ENCODE data around the gene CDC123.
"Not testable (repeated sequence)": the region's sequence is repeated elsewhere in the genome, so short reads cannot be mapped to it uniquely, and the experiment has no call there.

Gene CDC123

DNA sequence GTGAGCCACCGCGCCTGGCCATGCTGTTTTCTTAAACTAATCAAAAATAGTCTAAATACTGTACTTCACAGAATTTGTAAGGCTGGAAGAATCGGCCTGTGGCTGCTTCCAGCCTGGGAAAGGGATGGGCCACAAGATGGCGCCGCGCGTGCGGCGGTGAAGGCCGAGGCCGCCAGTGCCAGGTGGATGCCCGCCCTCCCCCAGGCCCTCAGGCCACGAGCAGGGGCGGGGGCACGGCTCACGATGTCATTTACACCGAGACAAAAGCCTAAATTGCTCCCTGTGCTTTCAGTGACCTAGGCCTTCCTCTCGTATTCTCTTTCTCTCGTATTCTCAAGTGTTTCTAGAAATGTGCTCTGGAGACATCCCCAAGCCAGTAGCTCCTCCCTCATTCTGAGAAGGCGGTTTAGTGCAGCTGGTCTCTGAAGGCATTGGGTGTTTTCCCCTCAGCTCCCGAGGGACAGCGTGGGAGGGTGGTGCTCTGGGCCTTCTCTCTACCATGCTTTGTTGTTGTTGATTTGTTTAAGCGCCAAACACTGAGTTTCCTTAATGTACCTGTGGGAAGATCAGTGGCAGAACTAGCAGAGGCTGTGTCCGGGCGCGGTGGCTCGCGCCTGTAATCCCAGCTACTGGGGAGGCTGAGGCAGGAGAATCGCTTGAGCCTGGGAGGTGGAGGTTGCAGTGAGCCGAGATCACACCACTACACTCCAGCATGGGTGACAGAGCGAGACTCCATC lies 68.4 kb downstream of the CDC123 start:
- peak; percentile 88 for DNase-seq (ENCODE audit: low read depth, low spot score)
- Histone ChIP-seq H3K4me3 (ENCODE audit: insufficient read length, low read depth) (no peak overlapping the region), H3K4me1 (ENCODE audit: insufficient read depth, insufficient read length) (peaks cover 3% of the 10 kb centered on the region), H3K9me3 (ENCODE audit: insufficient read depth, low read length) (no peaks in the 10 kb centered on the region), H3K36me3 (ENCODE audit: insufficient read depth, insufficient read length, low read length) (no peaks in the 10 kb centered on the region), H3K27me3 (ENCODE audit: insufficient read depth, insufficient read length) (no peaks in the 10 kb centered on the region), H3K9ac (ENCODE audit: insufficient read length, low read depth) (no peak overlapping the region)
- no peak for TF ChIP-seq ZNF274 (IDR thresholded peaks at IDR 0.05; ENCODE audit: low read depth, low read length)
- no peak for TF ChIP-seq SUZ12 (IDR thresholded peaks at IDR 0.05; ENCODE audit: extremely low read depth, insufficient read depth, insufficient read length)
- TF ChIP-seq YY1 (IDR thresholded peaks at IDR 0.05; ENCODE audit: insufficient read depth, insufficient read length), result no peak

DNA sequence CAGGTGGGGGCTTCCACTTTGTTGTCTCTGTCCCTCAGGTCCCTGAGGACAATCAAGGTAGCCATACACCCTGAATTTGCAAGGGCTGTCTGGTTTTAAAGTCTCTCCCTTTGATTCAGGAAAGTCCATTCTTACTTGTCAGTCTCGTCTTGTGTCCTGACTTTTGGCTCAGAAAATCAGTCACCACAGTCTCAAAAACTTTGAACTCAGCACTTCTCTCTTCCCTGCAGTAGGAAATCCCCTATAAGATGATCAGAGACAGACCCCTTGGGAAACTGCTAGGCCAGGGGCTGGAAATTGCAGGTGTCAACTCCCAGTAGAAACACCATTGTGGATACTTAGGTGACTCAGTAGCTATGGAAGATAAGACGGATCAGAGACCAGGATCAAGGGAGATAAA lies 73.1 kb downstream of the CDC123 start:
- H3K4me3 ChIP-seq (ENCODE audit: insufficient read length, low read depth), result no peak overlapping the region
- H3K36me3 ChIP-seq (ENCODE audit: insufficient read depth, insufficient read length, low read length), result no peaks in the 10 kb centered on the region
- no peak for DNase-seq (ENCODE audit: low read depth, low spot score)
- peaks cover 3% of the 10 kb centered on the region for H3K4me1 ChIP-seq (ENCODE audit: insufficient read depth, insufficient read length)
- no peaks in the 10 kb centered on the region for H3K9me3 ChIP-seq (ENCODE audit: insufficient read depth, low read length)
- no peak overlapping the region for H3K9ac ChIP-seq (ENCODE audit: insufficient read length, low read depth)
- no peaks in the 10 kb centered on the region for H3K27me3 ChIP-seq (ENCODE audit: insufficient read depth, insufficient read length)
- TF ChIP-seq YY1 (IDR thresholded peaks at IDR 0.05; ENCODE audit: insufficient read depth, insufficient read length), result no peak
- TF ChIP-seq ZNF274 (IDR thresholded peaks at IDR 0.05; ENCODE audit: low read depth, low read length), result no peak
- no peak for TF ChIP-seq SUZ12 (IDR thresholded peaks at IDR 0.05; ENCODE audit: extremely low read depth, insufficient read depth, insufficient read length)

DNA sequence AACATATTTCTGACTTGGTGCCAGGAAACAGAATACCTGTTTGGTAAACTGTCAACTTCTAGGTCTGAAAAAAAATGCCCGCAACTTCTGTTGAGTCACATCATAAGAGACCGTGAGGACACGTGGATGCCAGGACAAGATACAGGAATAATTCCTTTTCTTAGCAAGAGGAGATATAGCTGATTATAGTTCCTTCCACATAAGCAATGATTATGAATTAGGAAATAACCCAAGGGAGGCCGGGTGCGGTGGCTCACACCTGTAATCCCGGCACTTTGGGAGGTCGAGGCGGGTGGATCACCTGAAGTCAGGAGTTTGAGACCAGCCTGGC lies 75.2 kb downstream of the CDC123 start:
- no peak overlapping the region for H3K9ac ChIP-seq (ENCODE audit: insufficient read length, low read depth)
- no peaks in the 10 kb centered on the region for H3K27me3 ChIP-seq (ENCODE audit: insufficient read depth, insufficient read length)
- no peak for TF ChIP-seq YY1 (IDR thresholded peaks at IDR 0.05; ENCODE audit: insufficient read depth, insufficient read length)
- no peak for TF ChIP-seq SUZ12 (IDR thresholded peaks at IDR 0.05; ENCODE audit: extremely low read depth, insufficient read depth, insufficient read length)
- TF ChIP-seq ZNF274 (IDR thresholded peaks at IDR 0.05; ENCODE audit: low read depth, low read length), result no peak
- H3K36me3 ChIP-seq (ENCODE audit: insufficient read depth, insufficient read length, low read length), result no peaks in the 10 kb centered on the region
- DNase-seq (ENCODE audit: low read depth, low spot score), result no peak
- H3K4me3 ChIP-seq (ENCODE audit: insufficient read length, low read depth), result no peak overlapping the region
- no peaks in the 10 kb centered on the region for H3K9me3 ChIP-seq (ENCODE audit: insufficient read depth, low read length)
- no peaks in the 10 kb centered on the region for H3K4me1 ChIP-seq (ENCODE audit: insufficient read depth, insufficient read length)

- not testable (repeated sequence) for H3K9me3 ChIP-seq (ENCODE audit: insufficient read depth, low read length); DNase-seq (ENCODE audit: low read depth, low spot score); H3K27me3 ChIP-seq (ENCODE audit: insufficient read depth, insufficient read length); H3K36me3 ChIP-seq (ENCODE audit: insufficient read depth, insufficient read length, low read length); H3K4me3 ChIP-seq (ENCODE audit: insufficient read length, low read depth); H3K4me1 ChIP-seq (ENCODE audit: insufficient read depth, insufficient read length); H3K9ac ChIP-seq (ENCODE audit: insufficient read length, low read depth)
Observed at GRCh38 chr10:12277862-12278261, 81.9 kb downstream of the CDC123 start.

- no peak for DNase-seq (ENCODE audit: low read depth, low spot score)
- TF ChIP-seq SUZ12 (IDR thresholded peaks at IDR 0.05; ENCODE audit: extremely low read depth, insufficient read depth, insufficient read length) (no peak), YY1 (IDR thresholded peaks at IDR 0.05; ENCODE audit: insufficient read depth, insufficient read length) (no peak), ZNF274 (IDR thresholded peaks at IDR 0.05; ENCODE audit: low read depth, low read length) (no peak)
- no peaks in the 10 kb centered on the region for H3K9me3 ChIP-seq (ENCODE audit: insufficient read depth, low read length)
Observed at GRCh38 chr10:12279281-12279680, 83.3 kb downstream of the CDC123 start.

DNA sequence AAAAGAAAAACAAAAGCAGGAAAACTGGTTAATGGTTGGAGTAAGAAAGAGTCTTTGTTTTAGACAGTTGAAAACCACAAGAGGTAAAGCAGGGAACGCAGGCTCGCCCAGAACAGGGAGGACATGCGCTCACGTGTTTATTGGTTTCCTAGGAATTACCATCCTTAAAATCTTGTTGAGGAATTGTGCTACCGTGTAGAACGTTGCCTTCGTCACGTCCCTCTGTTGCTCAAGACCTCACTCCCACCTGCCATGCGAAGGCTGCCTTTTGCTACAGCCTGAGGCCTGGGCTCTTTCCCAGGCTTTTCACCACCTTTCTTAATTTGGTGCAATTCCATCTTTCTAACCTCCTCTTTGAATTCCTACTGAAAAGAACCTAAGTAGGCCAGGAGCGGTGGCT lies 91.8 kb downstream of the CDC123 start:
- Histone ChIP-seq H3K27me3 (ENCODE audit: insufficient read depth, insufficient read length) (no peaks in the 10 kb centered on the region), H3K4me1 (ENCODE audit: insufficient read depth, insufficient read length) (no peaks in the 10 kb centered on the region), H3K4me3 (ENCODE audit: insufficient read length, low read depth) (no peak overlapping the region), H3K36me3 (ENCODE audit: insufficient read depth, insufficient read length, low read length) (no peaks in the 10 kb centered on the region), H3K9ac (ENCODE audit: insufficient read length, low read depth) (no peak overlapping the region), H3K9me3 (ENCODE audit: insufficient read depth, low read length) (no peaks in the 10 kb centered on the region)
- no peak for DNase-seq (ENCODE audit: low read depth, low spot score)
- TF ChIP-seq SUZ12 (IDR thresholded peaks at IDR 0.05; ENCODE audit: extremely low read depth, insufficient read depth, insufficient read length), result no peak
- TF ChIP-seq ZNF274 (IDR thresholded peaks at IDR 0.05; ENCODE audit: low read depth, low read length), result no peak
- TF ChIP-seq YY1 (IDR thresholded peaks at IDR 0.05; ENCODE audit: insufficient read depth, insufficient read length), result no peak

More at GRCh38 chr10:12279281-12279680, 83.3 kb downstream of the CDC123 start:
- H3K4me1 ChIP-seq (ENCODE audit: insufficient read depth, insufficient read length), result no peaks in the 10 kb centered on the region
- no peaks in the 10 kb centered on the region for H3K27me3 ChIP-seq (ENCODE audit: insufficient read depth, insufficient read length)
- H3K9ac ChIP-seq (ENCODE audit: insufficient read length, low read depth), result no peak overlapping the region
- H3K4me3 ChIP-seq (ENCODE audit: insufficient read length, low read depth), result no peak overlapping the region
- H3K36me3 ChIP-seq (ENCODE audit: insufficient read depth, insufficient read length, low read length), result no peaks in the 10 kb centered on the region

GRCh38 chr10:12297784-12298183 lies 101.8 kb downstream of the CDC123 start:
- not testable (repeated sequence) for H3K9ac ChIP-seq (ENCODE audit: insufficient read length, low read depth); H3K9me3 ChIP-seq (ENCODE audit: insufficient read depth, low read length); DNase-seq (ENCODE audit: low read depth, low spot score); H3K36me3 ChIP-seq (ENCODE audit: insufficient read depth, insufficient read length, low read length); H3K27me3 ChIP-seq (ENCODE audit: insufficient read depth, insufficient read length); H3K4me3 ChIP-seq (ENCODE audit: insufficient read length, low read depth); H3K4me1 ChIP-seq (ENCODE audit: insufficient read depth, insufficient read length)

Measured in NT2/D1 (cell line).